Natural killer cell treated with Interleukin-12 subunit alpha and Interleukin-12 subunit beta and Interleukin-15 and Interleukin-18, amount 100 ng/mL, for 72 hours (primary cell): Measurements from ENCODE around the gene HRH4. TPM values are rescaled to one million over a fixed set of nuclear protein-coding genes. Genes with fewer than 3 reads are reported as not detected.

Source experiments
- ATAC-seq, 2 donors: fragments of 150-1000 bp; cut with Tn5 transposase in 1 of 2; sonication (Bioruptor Pico), chemical (Tn5 transposase) in 1 of 2; 2 replicates each; pipeline ENCODE4 v1.10.0; 2021
- DNase-seq: peaks from one replicate; pipeline ENCODE4 v3.0.0; 2022; ENCODE audit warnings: low spot score
- H3K27ac Mint-ChIP-seq, 2 donors: 1 replicate in 1 of 2; 2 replicates in 1 of 2; pipeline ENCODE4 v1.8.0; 2022; ENCODE audit warnings: mixed read lengths in 2 of 2, mild to moderate bottlenecking in 1 of 2, moderate library complexity in 1 of 2
- H3K27me3 Mint-ChIP-seq, 2 donors: 1 replicate in 1 of 2; 2 replicates in 1 of 2; pipeline ENCODE4 v1.8.0; 2022; ENCODE audit warnings: mixed read lengths in 2 of 2
- H3K36me3 Mint-ChIP-seq: one replicate; pipeline ENCODE4 v1.8.0; 2022; ENCODE audit warnings: mixed read lengths
- H3K4me1 Mint-ChIP-seq, 2 donors: 1 replicate in 1 of 2; 2 replicates in 1 of 2; pipeline ENCODE4 v1.8.0; 2022; ENCODE audit warnings: low read depth in 2 of 2, mixed read lengths in 2 of 2, mild to moderate bottlenecking in 1 of 2
- H3K4me3 Mint-ChIP-seq: one replicate; pipeline ENCODE4 v1.8.0; 2022; ENCODE audit warnings: mixed read lengths
- H3K9me3 Mint-ChIP-seq: 2 replicates; pipeline ENCODE4 v1.8.0; 2022; ENCODE audit warnings: mixed read lengths
- total RNA-seq, 2 donors: library from RNA; stranded (reverse); gene quantifications; one replicate each; pipeline ENCODE4 v1.2.3, GENCODE V29; 2022

Gene HRH4
- total RNA-seq, result under 1 TPM in 1 of 2 donors, not detected in 1; 0.53 TPM

- peaks cover 0 to 13% of the 10 kb centered on the region in 2 donors for H3K27me3 Mint-ChIP-seq
These were observed at the start of gene HRH4 for GRCh38 chr18:24460388-24460787. Gene HRH4 (plus strand): TSS chr18:24460637. CDS start chr18:24460729, 92 bp downstream.

GRCh38 chr18:24413148-24413547 lies 47.3 kb upstream of the HRH4 start:
- no peak overlapping the region for H3K27ac Mint-ChIP-seq
- no peaks in the 10 kb centered on the region for H3K36me3 Mint-ChIP-seq
- H3K27me3 Mint-ChIP-seq, result peaks cover 35 to 40% of the 10 kb centered on the region in 2 donors

More at GRCh38 chr18:24460388-24460787, at the start of gene HRH4:
- Mint-ChIP-seq H3K4me1 (no peaks in the 10 kb centered on the region), H3K4me3 (peak within 1 kb of the TSS; percentile 33), H3K9me3 (no peaks in the 10 kb centered on the region), H3K36me3 (no peaks in the 10 kb centered on the region), H3K27ac (no peak within 1 kb of the TSS)
- DNase-seq (no peak), ATAC-seq (no peak)

DNA sequence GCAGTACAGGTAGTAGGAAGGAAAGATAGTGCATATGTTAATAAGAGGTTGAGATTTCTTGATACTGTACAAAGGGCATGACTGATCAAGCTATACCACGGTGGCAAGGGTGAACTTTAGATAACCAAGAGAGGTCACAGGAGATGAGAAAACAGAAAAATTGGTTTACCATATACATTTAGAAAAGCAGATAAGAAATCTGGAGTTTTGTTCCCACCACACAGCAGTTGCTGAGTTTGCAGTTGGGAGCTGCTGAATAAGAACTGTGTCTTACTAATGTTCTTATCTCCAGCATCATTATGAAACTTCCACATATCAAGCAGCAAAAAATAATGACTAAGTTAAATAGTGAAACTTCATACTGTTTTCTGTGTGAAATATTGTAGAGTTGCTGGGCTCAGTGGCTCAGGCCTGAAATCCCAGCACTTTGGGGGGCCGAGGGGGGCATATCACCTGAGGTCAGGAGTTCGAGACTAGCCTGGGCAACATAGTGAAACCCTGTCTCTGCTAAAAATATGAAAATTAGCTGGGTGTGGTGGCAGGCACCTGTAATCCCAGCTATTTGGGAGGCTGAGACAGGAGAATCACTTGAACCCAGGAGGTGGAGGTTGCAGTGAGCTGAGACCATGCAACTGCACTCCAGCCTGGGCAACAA lies 46.0 kb upstream of the HRH4 start:
- DNase-seq (no peak), ATAC-seq (peak in 1 of 2 donors; percentile 70)
- no peaks in the 10 kb centered on the region for H3K9me3 Mint-ChIP-seq
- H3K27ac Mint-ChIP-seq, result no peak overlapping the region
- H3K4me1 Mint-ChIP-seq, result no peaks in the 10 kb centered on the region
- H3K27me3 Mint-ChIP-seq, result peaks cover 31 to 34% of the 10 kb centered on the region in 2 donors
- H3K4me3 Mint-ChIP-seq, result no peak overlapping the region
- no peaks in the 10 kb centered on the region for H3K36me3 Mint-ChIP-seq

More at GRCh38 chr18:24413148-24413547, 47.3 kb upstream of the HRH4 start:
- Mint-ChIP-seq H3K4me3 (no peak overlapping the region), H3K4me1 (no peaks in the 10 kb centered on the region), H3K9me3 (no peaks in the 10 kb centered on the region)
- DNase-seq, result no peak
- no peak for ATAC-seq

GRCh38 chr18:24417480-24417879 lies 43.0 kb upstream of the HRH4 start:
- no peaks in the 10 kb centered on the region for H3K4me1 Mint-ChIP-seq
- DNase-seq, result no peak
- H3K4me3 Mint-ChIP-seq, result no peak overlapping the region
- ATAC-seq, result no peak
- H3K36me3 Mint-ChIP-seq, result no peaks in the 10 kb centered on the region
- no peaks in the 10 kb centered on the region for H3K9me3 Mint-ChIP-seq
- H3K27me3 Mint-ChIP-seq, result peaks cover 33 to 35% of the 10 kb centered on the region in 2 donors
- peak overlapping the region in 1 of 2 donors; percentile 25 for H3K27ac Mint-ChIP-seq

- DNase-seq (no peak), ATAC-seq (no peak)
- no peak overlapping the region for H3K4me3 Mint-ChIP-seq
- H3K27me3 Mint-ChIP-seq, result peaks cover 35 to 36% of the 10 kb centered on the region in 2 donors
- no peaks in the 10 kb centered on the region for H3K9me3 Mint-ChIP-seq
- peaks cover under 1 to 2% of the 10 kb centered on the region in 2 donors for H3K4me1 Mint-ChIP-seq
- H3K36me3 Mint-ChIP-seq, result peaks cover 9% of the 10 kb centered on the region
- H3K27ac Mint-ChIP-seq, result no peak overlapping the region
These were observed 39.9 kb upstream of the HRH4 start for GRCh38 chr18:24420551-24420950.

GRCh38 chr18:24421831-24422230 lies 38.6 kb upstream of the HRH4 start:
- ATAC-seq (no peak), DNase-seq (no peak)
- Mint-ChIP-seq H3K4me3 (no peak overlapping the region), H3K36me3 (peaks cover 14% of the 10 kb centered on the region), H3K4me1 (peaks cover 7 to 10% of the 10 kb centered on the region in 2 donors), H3K27me3 (peaks cover 32 to 36% of the 10 kb centered on the region in 2 donors), H3K27ac (no peak overlapping the region), H3K9me3 (no peaks in the 10 kb centered on the region)

DNA sequence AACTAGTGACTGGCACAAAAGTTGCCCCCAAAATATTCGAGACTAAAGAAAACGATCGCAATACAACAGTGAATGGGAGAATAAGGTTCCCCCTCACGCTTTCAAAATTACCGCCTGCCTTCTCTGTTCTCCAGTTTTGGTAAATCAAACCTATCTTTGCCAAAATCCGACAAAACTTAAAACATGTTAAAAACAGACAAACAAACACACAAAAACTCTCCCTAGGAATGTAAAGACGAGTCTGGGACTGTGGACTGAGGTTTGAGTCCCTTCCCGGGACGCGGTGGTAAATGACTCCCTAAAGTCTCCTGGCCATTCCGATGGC lies 34.4 kb upstream of the HRH4 start:
- H3K9me3 Mint-ChIP-seq, result no peaks in the 10 kb centered on the region
- peak overlapping the region; percentile 81 for H3K4me3 Mint-ChIP-seq
- no peak for DNase-seq
- peak overlapping the region; percentile 74 to 75 for H3K27ac Mint-ChIP-seq
- peaks cover 25 to 27% of the 10 kb centered on the region in 2 donors for H3K27me3 Mint-ChIP-seq
- ATAC-seq, result no peak
- H3K4me1 Mint-ChIP-seq, result peaks cover 14 to 22% of the 10 kb centered on the region in 2 donors
- peaks cover 23% of the 10 kb centered on the region for H3K36me3 Mint-ChIP-seq

DNA sequence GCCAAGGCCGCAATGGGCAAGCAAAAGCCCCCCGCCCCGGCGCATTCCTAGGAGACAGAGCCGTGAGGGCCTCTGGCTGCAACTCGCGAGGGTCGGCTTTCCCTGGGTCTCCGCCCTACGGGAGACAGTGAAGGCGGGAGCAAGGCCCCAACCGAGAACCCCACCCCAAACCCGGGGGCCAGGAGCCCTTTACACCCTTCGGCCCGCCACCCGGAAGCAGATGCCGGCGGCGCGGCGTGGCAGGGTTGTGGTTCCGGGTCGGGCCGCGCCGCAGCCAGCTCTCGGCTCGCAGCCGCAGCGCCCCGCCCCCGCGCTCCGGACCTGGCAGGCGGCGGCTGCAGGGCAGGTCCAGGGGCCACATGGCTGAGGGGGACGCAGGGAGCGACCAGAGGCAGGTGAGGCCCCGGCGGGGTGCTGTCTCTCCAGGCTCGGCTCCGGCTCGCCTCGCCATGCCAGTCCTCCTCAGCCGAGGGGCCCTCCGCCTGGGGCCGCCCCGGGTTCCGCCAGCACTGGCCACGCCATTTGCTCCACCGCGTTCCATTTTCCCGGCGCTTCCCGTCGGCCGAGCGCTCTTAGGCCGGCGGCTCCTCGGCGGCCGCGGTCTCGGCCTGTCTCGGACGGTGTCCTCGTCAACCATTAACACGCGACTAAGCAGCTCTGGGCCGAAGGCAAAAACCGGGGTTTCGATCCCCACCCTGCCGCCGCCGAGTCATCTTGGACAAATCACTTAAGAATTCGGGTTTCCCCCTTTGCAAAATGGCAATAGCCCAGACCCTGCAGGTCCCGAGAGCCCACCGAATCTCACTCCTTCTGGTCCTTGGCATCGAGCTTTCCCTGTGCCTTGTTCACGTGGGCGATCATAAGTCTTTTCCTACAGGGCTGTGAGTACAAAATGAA lies 33.8 kb upstream of the HRH4 start, which contains the start of gene IMPACT:
TSS of gene IMPACT (plus strand) at position 273 of the 897 bp plus-strand sequence. CDS start at position 360, 87 bp downstream.
- H3K4me1 Mint-ChIP-seq, result peaks cover 14 to 22% of the 10 kb centered on the region in 2 donors
- DNase-seq (peak; percentile 87), ATAC-seq (peak; percentile 94 to 95)
- H3K4me3 Mint-ChIP-seq, result peak within 1 kb of the TSS; percentile 85
- H3K9me3 Mint-ChIP-seq, result no peaks in the 10 kb centered on the region
- peaks cover 21 to 22% of the 10 kb centered on the region in 2 donors for H3K27me3 Mint-ChIP-seq
- peak within 1 kb of the TSS; percentile 75 to 91 for H3K27ac Mint-ChIP-seq
- peaks cover 23% of the 10 kb centered on the region for H3K36me3 Mint-ChIP-seq

GRCh38 chr18:24427484-24427883 lies 33.0 kb upstream of the HRH4 start:
- Mint-ChIP-seq H3K9me3 (no peaks in the 10 kb centered on the region), H3K27me3 (peaks cover 13 to 15% of the 10 kb centered on the region in 2 donors), H3K27ac (peak overlapping the region; percentile 75 to 91), H3K4me1 (peaks cover 15 to 23% of the 10 kb centered on the region in 2 donors), H3K36me3 (peaks cover 23% of the 10 kb centered on the region), H3K4me3 (peak overlapping the region; percentile 85)
- no peak for ATAC-seq
- DNase-seq, result no peak

DNA sequence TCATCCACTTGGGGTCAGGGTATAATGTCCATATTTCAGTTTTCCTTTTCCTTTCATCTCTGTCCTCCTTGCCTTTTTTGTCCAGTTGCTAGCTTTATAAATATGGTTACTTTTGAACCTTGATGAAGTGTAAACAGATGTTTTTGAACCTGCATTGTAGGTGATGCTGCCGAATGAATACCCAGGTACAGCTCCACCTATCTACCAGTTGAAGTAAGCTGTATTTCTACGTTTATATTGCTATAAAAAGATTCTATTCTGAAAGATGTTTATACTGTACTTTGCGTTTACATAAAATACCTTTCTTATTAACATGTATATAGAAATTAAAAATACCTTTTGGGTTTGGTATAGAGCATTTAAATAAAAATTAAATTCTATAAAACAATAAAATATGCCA lies 31.7 kb upstream of the HRH4 start:
- Mint-ChIP-seq H3K36me3 (peaks cover 19% of the 10 kb centered on the region), H3K4me1 (peaks cover 19 to 28% of the 10 kb centered on the region in 2 donors), H3K27ac (no peak overlapping the region), H3K9me3 (no peaks in the 10 kb centered on the region), H3K4me3 (no peak overlapping the region), H3K27me3 (peaks cover 4 to 6% of the 10 kb centered on the region in 2 donors)
- DNase-seq, result no peak
- no peak for ATAC-seq

- no peak overlapping the region for H3K27ac Mint-ChIP-seq
- DNase-seq, result no peak
- ATAC-seq, result no peak
- H3K4me3 Mint-ChIP-seq, result no peak overlapping the region
- peaks cover 18% of the 10 kb centered on the region for H3K36me3 Mint-ChIP-seq
- peaks cover 19 to 28% of the 10 kb centered on the region in 2 donors for H3K4me1 Mint-ChIP-seq
- H3K27me3 Mint-ChIP-seq, result peaks cover 0 to 4% of the 10 kb centered on the region in 2 donors
- no peaks in the 10 kb centered on the region for H3K9me3 Mint-ChIP-seq
These were observed 31.2 kb upstream of the HRH4 start for GRCh38 chr18:24429188-24429587.

GRCh38 chr18:24432618-24433017 lies 27.8 kb upstream of the HRH4 start:
- ATAC-seq (no peak), DNase-seq (no peak)
- no peaks in the 10 kb centered on the region for H3K9me3 Mint-ChIP-seq
- H3K27ac Mint-ChIP-seq, result no peak overlapping the region
- H3K27me3 Mint-ChIP-seq, result no peaks in the 10 kb centered on the region
- H3K4me3 Mint-ChIP-seq, result no peak overlapping the region
- peaks cover 4% of the 10 kb centered on the region for H3K36me3 Mint-ChIP-seq
- peaks cover 8 to 12% of the 10 kb centered on the region in 2 donors for H3K4me1 Mint-ChIP-seq

DNA sequence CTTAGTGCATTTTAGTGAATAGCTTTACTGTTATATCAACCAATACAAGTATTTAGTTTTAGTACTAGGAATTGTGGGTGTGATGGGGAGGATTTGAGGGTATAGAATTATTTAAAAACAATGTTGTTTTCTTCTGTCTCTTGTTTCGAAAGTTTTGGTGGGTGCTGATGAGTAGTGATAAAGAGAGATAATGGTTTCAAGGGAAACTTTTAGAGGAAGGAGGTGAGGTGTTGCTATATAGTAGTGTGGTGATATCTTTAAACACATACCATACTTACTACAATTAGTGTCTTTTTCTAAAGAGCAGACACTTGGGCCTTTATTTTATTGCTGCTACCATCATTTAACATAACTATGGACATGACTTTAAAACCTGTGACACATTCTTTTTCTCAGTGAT lies 23.5 kb upstream of the HRH4 start:
- no peaks in the 10 kb centered on the region for H3K27me3 Mint-ChIP-seq
- ATAC-seq (no peak), DNase-seq (no peak)
- H3K9me3 Mint-ChIP-seq, result no peaks in the 10 kb centered on the region
- peaks cover 5% of the 10 kb centered on the region for H3K36me3 Mint-ChIP-seq
- H3K4me3 Mint-ChIP-seq, result no peak overlapping the region
- H3K27ac Mint-ChIP-seq, result no peak overlapping the region
- peaks cover 5 to 6% of the 10 kb centered on the region in 2 donors for H3K4me1 Mint-ChIP-seq

DNA sequence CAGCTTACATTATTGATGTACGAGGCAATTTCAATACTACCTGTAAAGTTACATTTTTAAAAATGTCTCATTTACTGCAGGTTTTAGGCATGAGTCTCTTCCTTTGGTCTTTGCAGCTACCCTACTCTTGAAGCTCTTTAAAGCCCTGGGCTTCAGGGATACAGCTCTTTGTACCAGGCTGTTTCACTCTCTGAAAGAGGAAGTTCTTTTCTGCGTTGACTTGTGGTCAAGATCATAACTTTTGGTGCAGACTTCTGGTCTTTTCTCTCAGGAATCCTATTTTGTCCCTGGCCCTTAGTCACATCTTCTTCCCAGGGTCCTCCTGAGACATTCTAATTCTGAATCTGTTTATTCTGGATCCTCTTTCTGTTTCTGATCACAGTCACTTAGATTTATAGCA lies 16.6 kb upstream of the HRH4 start:
- DNase-seq (no peak), ATAC-seq (no peak)
- Mint-ChIP-seq H3K27me3 (no peaks in the 10 kb centered on the region), H3K27ac (no peak overlapping the region), H3K9me3 (no peaks in the 10 kb centered on the region), H3K36me3 (peaks cover 15% of the 10 kb centered on the region), H3K4me3 (no peak overlapping the region), H3K4me1 (no peaks in the 10 kb centered on the region)
